ENCODE measurements around the gene EEPD1. TPM values are rescaled to one million over a fixed set of nuclear protein-coding genes. Genes with fewer than 3 reads are reported as not detected.

EEPD1 gene
- polyA plus RNA-seq, 2 of the 4 experiments (the other 2 are of a cell fraction), result 16.0 to 24.3 TPM

DNA sequence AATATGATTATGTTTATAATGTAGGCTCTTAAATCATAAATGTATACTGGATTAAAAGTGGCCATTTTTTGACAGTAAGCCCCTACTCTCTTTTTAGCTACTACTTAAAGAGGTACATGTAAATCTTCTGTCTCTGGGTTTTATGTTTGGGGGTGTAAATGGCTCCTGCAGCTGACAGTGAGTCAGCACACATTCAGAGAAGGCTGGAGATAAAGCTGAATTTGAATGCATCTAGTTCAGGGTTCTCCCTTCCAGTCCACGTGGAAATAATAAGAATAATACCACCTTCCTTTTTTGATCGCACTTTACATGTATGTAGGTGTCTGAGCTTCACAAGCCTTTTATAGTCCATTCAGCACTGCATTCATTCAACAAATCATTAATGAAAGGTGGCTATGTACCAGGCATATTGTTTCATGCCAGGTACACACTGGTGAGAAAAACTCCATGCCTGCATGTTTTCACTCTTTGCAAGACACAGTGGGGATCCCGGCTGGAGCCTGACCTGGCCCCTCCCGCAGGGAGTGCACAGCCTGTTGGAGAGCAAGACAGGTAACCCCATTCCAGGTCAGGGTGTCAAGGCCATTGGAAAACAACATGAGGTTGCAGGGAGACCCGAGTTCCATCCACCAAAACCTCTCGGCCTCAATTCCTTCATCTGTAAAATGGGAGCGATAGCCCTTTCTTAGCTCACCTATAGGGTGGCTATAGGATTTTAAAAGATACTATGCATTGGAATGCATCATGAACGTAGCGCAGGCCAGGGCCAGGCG is 129.1 kb downstream of the EEPD1 start:
- H3K4me1 ChIP-seq, result peaks cover 71% of the 10 kb centered on the region
- DNase-seq (ENCODE audit: low read depth in 1 of 2, low spot score in 1 of 2) (no peak), ATAC-seq (no peak), FAIRE-seq (no peak)
- peak; percentile 9 for TF ChIP-seq MAFK (IDR thresholded peaks at IDR 0.05; ENCODE audit: partially characterized antibody)
- TF ChIP-seq HEYL (CRISPR knock-in tag; IDR thresholded peaks at IDR 0.05), result no peak
- TF ChIP-seq FOSL2 (IDR thresholded peaks at IDR 0.05), result 0 out of 2 replicates have a peak, but pooled peaks have one; percentile 11
- TF ChIP-seq FOSL2 (CRISPR knock-in tag; IDR thresholded peaks at IDR 0.05), result no peak; the same call in 1 of the 2 replicates
- TF ChIP-seq ZFP36 (IDR thresholded peaks at IDR 0.05; ENCODE audit: borderline replicate concordance, partially characterized antibody), result no peak
- TF ChIP-seq BHLHE40 (IDR thresholded peaks at IDR 0.05; ENCODE audit: low read depth, low read length), result no peak
- no peaks in the 10 kb centered on the region for H3K9me3 ChIP-seq
- peak overlapping the region; percentile 94 to 95 for H3K27ac ChIP-seq
- H3K4me3 ChIP-seq, result peak overlapping the region; percentile 39; the same call in 2 of the 3 replicates
- CTCF ChIA-PET, result interaction anchor here (1.1 to 13.7 kb wide), 9 partner anchors 9 to 306 kb away, joined by 3 to 105 read pairs (median 4); no protein-coding TSS in a partner anchor
- 85% methylated on average over 10 of the region's 10 CpGs for WGBS (ENCODE audit: missing lambda C conversion rate)
- POLR2A ChIA-PET, result interaction anchor here (0.9 to 1.5 kb wide), 2 partner anchors 24 to 245 kb away, joined by 3 to 5 read pairs; no protein-coding TSS in a partner anchor
- peak overlapping the region; percentile 89 for H3K4me2 ChIP-seq

DNA sequence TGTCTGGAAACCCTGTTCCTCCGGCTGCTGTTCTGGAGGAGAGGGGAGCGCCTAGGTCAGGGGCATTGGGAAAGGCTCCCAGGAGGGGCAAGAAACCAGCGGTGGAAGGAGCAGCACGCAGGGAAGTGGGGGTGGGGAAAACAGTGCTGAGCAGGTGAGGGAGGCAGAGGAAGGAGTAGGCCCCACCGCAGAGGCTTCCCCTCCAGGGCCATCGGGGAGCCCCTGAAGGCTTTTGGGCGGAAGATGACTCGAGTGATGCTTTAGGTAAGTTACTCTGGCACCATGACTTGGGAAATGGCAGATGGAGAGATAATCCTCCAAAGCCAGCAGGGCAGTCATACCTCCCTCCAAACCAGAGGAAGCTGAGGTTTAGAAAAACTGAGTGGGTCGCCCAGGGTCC is 130.1 kb downstream of the EEPD1 start:
- Histone ChIP-seq H3K4me2 (no peak overlapping the region), H3K27ac (peak overlapping the region; percentile 94 to 95), H3K4me1 (peaks cover 70% of the 10 kb centered on the region), H3K9me3 (no peaks in the 10 kb centered on the region), H3K4me3 (no peak overlapping the region)
- ChIA-PET POLR2A (no interaction called here), CTCF (interaction anchor here (1.3 to 13.7 kb wide), 5 partner anchors 8 to 307 kb away, joined by 3 to 105 read pairs (median 18); no protein-coding TSS in a partner anchor)
- no peak for TF ChIP-seq TFCP2L1 (CRISPR knock-in tag; IDR thresholded peaks at IDR 0.05)
- ATAC-seq (no peak), FAIRE-seq (no peak), DNase-seq (ENCODE audit: low read depth in 1 of 2, low spot score in 1 of 2) (no peak)
- 97% methylated on average over 9 of the region's 9 CpGs for WGBS (ENCODE audit: missing lambda C conversion rate)

DNA sequence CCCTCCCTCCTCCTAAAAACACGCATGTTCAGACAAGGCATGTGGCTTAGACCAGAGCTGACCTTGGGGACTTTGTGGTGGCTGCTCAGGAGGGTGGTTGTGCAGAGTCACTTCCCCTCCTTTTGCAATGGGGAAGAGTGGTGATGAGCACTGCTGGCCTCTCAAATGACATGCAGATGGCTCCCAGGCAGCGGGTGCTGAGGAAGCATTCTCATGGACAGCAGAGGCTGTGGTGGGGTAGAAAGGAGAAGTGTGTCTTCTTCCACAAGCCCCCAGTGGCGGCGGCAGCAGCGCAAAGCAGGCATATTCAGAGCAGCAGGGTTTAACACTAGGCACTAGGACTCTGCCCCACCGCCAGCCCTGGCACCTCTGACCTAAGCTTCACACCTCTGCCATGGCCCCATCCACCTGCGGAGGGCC is 130.7 kb downstream of the EEPD1 start:
- POLR2A ChIA-PET, result no interaction called here
- Histone ChIP-seq H3K4me3 (no peak overlapping the region), H3K9me3 (no peaks in the 10 kb centered on the region), H3K4me2 (no peak overlapping the region), H3K27ac (peak overlapping the region; percentile 11 to 94; a peak in 4 of 6 replicates), H3K4me1 (peaks cover 68% of the 10 kb centered on the region)
- TF ChIP-seq CHD4 (IDR thresholded peaks at IDR 0.05; ENCODE audit: borderline replicate concordance) (no peak), ESRRA (IDR thresholded peaks at IDR 0.05; ENCODE audit: borderline replicate concordance, low read length) (no peak), CBX8 (IDR thresholded peaks at IDR 0.05) (no peak), POLR2AphosphoS2 (conservative IDR thresholded peaks at IDR 0.05; ENCODE audit: low read length) (no peak), RNF2 (IDR thresholded peaks at IDR 0.05; ENCODE audit: borderline replicate concordance, low read depth) (no peak), KDM5A (IDR thresholded peaks at IDR 0.05) (no peak), RARB (CRISPR knock-in tag; IDR thresholded peaks at IDR 0.05) (no peak), NR3C1 (IDR thresholded peaks at IDR 0.05) (no peak), ZC3H11A (IDR thresholded peaks at IDR 0.05) (no peak), JUNB (IDR thresholded peaks at IDR 0.05) (no peak), NFE2L2 (conservative IDR thresholded peaks at IDR 0.05; ENCODE audit: low read length) (no peak), MAFK (IDR thresholded peaks at IDR 0.05; ENCODE audit: partially characterized antibody) (no peak), PHF8 (IDR thresholded peaks at IDR 0.05; ENCODE audit: borderline replicate concordance, low read depth) (no peak), HDAC2 (IDR thresholded peaks at IDR 0.05) (no peak)
- TF ChIP-seq, protein P1, sequence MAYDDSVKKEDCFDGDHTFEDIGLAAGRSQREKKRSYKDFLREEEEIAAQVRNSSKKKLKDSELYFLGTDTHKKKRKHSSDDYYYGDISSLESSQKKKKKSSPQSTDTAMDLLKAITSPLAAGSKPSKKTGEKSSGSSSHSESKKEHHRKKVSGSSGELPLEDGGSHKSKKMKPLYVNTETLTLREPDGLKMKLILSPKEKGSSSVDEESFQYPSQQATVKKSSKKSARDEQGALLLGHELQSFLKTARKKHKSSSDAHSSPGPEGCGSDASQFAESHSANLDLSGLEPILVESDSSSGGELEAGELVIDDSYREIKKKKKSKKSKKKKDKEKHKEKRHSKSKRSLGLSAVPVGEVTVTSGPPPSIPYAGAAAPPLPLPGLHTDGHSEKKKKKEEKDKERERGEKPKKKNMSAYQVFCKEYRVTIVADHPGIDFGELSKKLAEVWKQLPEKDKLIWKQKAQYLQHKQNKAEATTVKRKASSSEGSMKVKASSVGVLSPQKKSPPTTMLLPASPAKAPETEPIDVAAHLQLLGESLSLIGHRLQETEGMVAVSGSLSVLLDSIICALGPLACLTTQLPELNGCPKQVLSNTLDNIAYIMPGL (CRISPR knock-in tag; IDR thresholded peaks at IDR 0.05; ENCODE audit: borderline replicate concordance), result no peak
- TF ChIP-seq, protein P2, sequence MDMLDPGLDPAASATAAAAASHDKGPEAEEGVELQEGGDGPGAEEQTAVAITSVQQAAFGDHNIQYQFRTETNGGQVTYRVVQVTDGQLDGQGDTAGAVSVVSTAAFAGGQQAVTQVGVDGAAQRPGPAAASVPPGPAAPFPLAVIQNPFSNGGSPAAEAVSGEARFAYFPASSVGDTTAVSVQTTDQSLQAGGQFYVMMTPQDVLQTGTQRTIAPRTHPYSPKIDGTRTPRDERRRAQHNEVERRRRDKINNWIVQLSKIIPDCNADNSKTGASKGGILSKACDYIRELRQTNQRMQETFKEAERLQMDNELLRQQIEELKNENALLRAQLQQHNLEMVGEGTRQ (IDR thresholded peaks at IDR 0.05), result no peak
- TF ChIP-seq, protein P3, sequence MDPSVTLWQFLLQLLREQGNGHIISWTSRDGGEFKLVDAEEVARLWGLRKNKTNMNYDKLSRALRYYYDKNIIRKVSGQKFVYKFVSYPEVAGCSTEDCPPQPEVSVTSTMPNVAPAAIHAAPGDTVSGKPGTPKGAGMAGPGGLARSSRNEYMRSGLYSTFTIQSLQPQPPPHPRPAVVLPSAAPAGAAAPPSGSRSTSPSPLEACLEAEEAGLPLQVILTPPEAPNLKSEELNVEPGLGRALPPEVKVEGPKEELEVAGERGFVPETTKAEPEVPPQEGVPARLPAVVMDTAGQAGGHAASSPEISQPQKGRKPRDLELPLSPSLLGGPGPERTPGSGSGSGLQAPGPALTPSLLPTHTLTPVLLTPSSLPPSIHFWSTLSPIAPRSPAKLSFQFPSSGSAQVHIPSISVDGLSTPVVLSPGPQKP (IDR thresholded peaks at IDR 0.05; ENCODE audit: low read depth, low read length), result no peak
- CTCF ChIA-PET, result interaction anchor here (0.9 to 13.7 kb wide), 6 partner anchors 7 to 578 kb away, joined by 3 to 105 read pairs (median 11); no protein-coding TSS in a partner anchor
- ATAC-seq (no peak), FAIRE-seq (no peak), DNase-seq (ENCODE audit: low read depth in 1 of 2, low spot score in 1 of 2) (no peak)
- 98% methylated on average over 7 of the region's 7 CpGs for WGBS (ENCODE audit: missing lambda C conversion rate)
